ENCODE results near the gene AHI1. TPM values are rescaled to one million over a fixed set of nuclear protein-coding genes. Genes with fewer than 3 reads are reported as not detected.

The AHI1 gene
- total RNA-seq, 1 donor from 2014 or later: 5.2 TPM

- no peaks in the 10 kb centered on the region for H3K27me3 ChIP-seq (ENCODE audit: control insufficient read depth, insufficient read depth, low read length)
- no peak overlapping the region for H3K4me3 ChIP-seq (ENCODE audit: low read depth, low read length)
- no peak for TF ChIP-seq CTCF (IDR thresholded peaks at IDR 0.05; ENCODE audit: insufficient read depth, low read length, poor library complexity, severe bottlenecking)
- no peak for DNase-seq (ENCODE audit: low read depth)
- H3K36me3 ChIP-seq (ENCODE audit: control insufficient read depth, insufficient read depth, low read length): no peaks in the 10 kb centered on the region
These were observed 261.8 kb downstream of the AHI1 start for GRCh38 chr6:135235716-135236115.

GRCh38 chr6:135234492-135234780 lies 263.1 kb downstream of the AHI1 start:
- H3K27me3 ChIP-seq (ENCODE audit: control insufficient read depth, insufficient read depth, low read length): no peaks in the 10 kb centered on the region
- no peak for TF ChIP-seq CTCF (IDR thresholded peaks at IDR 0.05; ENCODE audit: insufficient read depth, low read length, poor library complexity, severe bottlenecking)

GRCh38 chr6:135233686-135234491 lies 263.7 kb downstream of the AHI1 start:
- no peak for DNase-seq (ENCODE audit: low read depth)
- Histone ChIP-seq H3K27me3 (ENCODE audit: control insufficient read depth, insufficient read depth, low read length) (no peaks in the 10 kb centered on the region), H3K36me3 (ENCODE audit: control insufficient read depth, insufficient read depth, low read length) (no peaks in the 10 kb centered on the region), H3K4me3 (ENCODE audit: low read depth, low read length) (no peak overlapping the region)
- no peak for TF ChIP-seq CTCF (IDR thresholded peaks at IDR 0.05; ENCODE audit: insufficient read depth, low read length, poor library complexity, severe bottlenecking)

More at GRCh38 chr6:135234492-135234780, 263.1 kb downstream of the AHI1 start:
- no peak for DNase-seq (ENCODE audit: low read depth)
- H3K36me3 ChIP-seq (ENCODE audit: control insufficient read depth, insufficient read depth, low read length): no peaks in the 10 kb centered on the region
- H3K4me3 ChIP-seq (ENCODE audit: low read depth, low read length): no peak overlapping the region

Measured in kidney epithelial cell (primary cell).